Mesendoderm (in vitro differentiated cells): ENCODE measurements around the gene TWIST1.

ENCODE experiments used
- DNase-seq: peaks from one replicate; pipeline ENCODE4 v3.0.0; 2013
- H2AK5ac ChIP-seq: 2 replicates; pipeline ENCODE4 v1.6.1; 2013; ENCODE audit warnings: low read length, inconsistent platforms
- H2BK120ac ChIP-seq: 2 replicates; pipeline ENCODE4 v1.6.1; 2013; ENCODE audit warnings: low read depth, mild to moderate bottlenecking, low read length, moderate library complexity, mixed read lengths
- H2BK15ac ChIP-seq: replicated peaks from 2 replicates; pipeline ENCODE4 v1.6.1; 2013; ENCODE audit warnings: low read depth, mild to moderate bottlenecking, moderate library complexity
- H2BK5ac ChIP-seq: 2 replicates; pipeline ENCODE4 v1.6.1; 2013; ENCODE audit warnings: low read length, inconsistent platforms
- H3K18ac ChIP-seq: 2 replicates; pipeline ENCODE4 v1.6.1; 2013; ENCODE audit warnings: mild to moderate bottlenecking, low read length, mixed read lengths
- H3K23ac ChIP-seq: one replicate; pipeline ENCODE4 v1.6.1; 2013; ENCODE audit warnings: low read length
- H3K27ac ChIP-seq: 2 replicates; pipeline ENCODE4 v1.5.1; 2013; ENCODE audit warnings: low read depth, mild to moderate bottlenecking, inconsistent platforms, low read length, moderate library complexity
- H3K27me3 ChIP-seq: 2 replicates; pipeline ENCODE4 v1.6.1; 2013; ENCODE audit warnings: low read length, control low read depth, mild to moderate bottlenecking, inconsistent platforms; ENCODE audit not compliant: insufficient read depth, poor library complexity
- H3K36me3 ChIP-seq: 2 replicates; pipeline ENCODE4 v1.6.1; 2013; ENCODE audit warnings: low read length, inconsistent platforms; ENCODE audit not compliant: control insufficient read depth, insufficient read depth
- H3K4ac ChIP-seq: one replicate; pipeline ENCODE4 v1.6.1; 2013; ENCODE audit warnings: low read depth, mild to moderate bottlenecking, low read length, moderate library complexity
- H3K4me1 ChIP-seq: 2 replicates; pipeline ENCODE4 v1.6.1; 2013; ENCODE audit warnings: low read depth, low read length, inconsistent platforms; ENCODE audit not compliant: control insufficient read depth
- H3K4me2 ChIP-seq: 2 replicates; pipeline ENCODE4 v1.6.1; 2013; ENCODE audit warnings: low read length
- H3K4me3 ChIP-seq: 2 replicates; pipeline ENCODE4 v1.5.1; 2013; ENCODE audit warnings: mild to moderate bottlenecking, low read length
- H3K56ac ChIP-seq: one replicate; pipeline ENCODE4 v1.6.1; 2013; ENCODE audit warnings: low read length
- H3K79me1 ChIP-seq: 2 replicates; pipeline ENCODE4 v1.6.1; 2013; ENCODE audit warnings: low read length, inconsistent platforms
- H3K79me2 ChIP-seq: 2 replicates; pipeline ENCODE4 v1.6.1; 2013; ENCODE audit warnings: mild to moderate bottlenecking, low read length; ENCODE audit not compliant: control insufficient read depth, insufficient read depth
- H3K9ac ChIP-seq: 2 replicates; pipeline ENCODE4 v1.6.1; 2013; ENCODE audit warnings: low read length, inconsistent platforms
- H4K5ac ChIP-seq: one replicate; pipeline ENCODE4 v1.6.1; 2013; ENCODE audit warnings: low read length
- H4K8ac ChIP-seq: one replicate; pipeline ENCODE4 v1.6.1; 2013; ENCODE audit warnings: low read depth, mild to moderate bottlenecking, control low read depth, low read length, moderate library complexity
- WGBS: extraction: QIAGEN DNeasy Blood & Tissue Kit; methylation state at CpG from one replicate; pipeline ENCODE4 v1.1.7; 2013; ENCODE audit warnings: low lambda C conversion rate, missing lambda C conversion rate; ENCODE audit not compliant: insufficient coverage; ENCODE audit errors: extremely low coverage; 5-methylcytosine and 5-hydroxymethylcytosine counted together

The TWIST1 gene

GRCh38 chr7:19101472-19101871 is 16.0 kb downstream of the TWIST1 start:
- H3K36me3 ChIP-seq: no peaks in the 10 kb centered on the region
- H4K5ac ChIP-seq: no peak overlapping the region
- H3K4me2 ChIP-seq: no peak overlapping the region
- H3K18ac ChIP-seq: no peak overlapping the region
- no peak overlapping the region for H3K56ac ChIP-seq
- no peak overlapping the region for H2AK5ac ChIP-seq
- no peak overlapping the region for H2BK5ac ChIP-seq
- no peak overlapping the region for H3K27ac ChIP-seq
- WGBS: no CpG with 5 or more reads among the region's 1 CpG
- no peak overlapping the region for H3K23ac ChIP-seq
- no peak overlapping the region for H4K8ac ChIP-seq
- no peak overlapping the region for H3K4ac ChIP-seq
- H3K4me1 ChIP-seq: no peaks in the 10 kb centered on the region
- H2BK15ac ChIP-seq: no peak overlapping the region
- H3K79me1 ChIP-seq: no peaks in the 10 kb centered on the region
- no peak overlapping the region for H3K4me3 ChIP-seq
- no peak overlapping the region for H3K9ac ChIP-seq
- H2BK120ac ChIP-seq: no peak overlapping the region
- no peak for DNase-seq
- no peaks in the 10 kb centered on the region for H3K79me2 ChIP-seq
- peaks cover 9% of the 10 kb centered on the region for H3K27me3 ChIP-seq

- H3K4me2 ChIP-seq: no peak overlapping the region
- no peak overlapping the region for H3K27ac ChIP-seq
- H3K4me1 ChIP-seq: no peaks in the 10 kb centered on the region
- H2AK5ac ChIP-seq: no peak overlapping the region
- no peak overlapping the region for H4K5ac ChIP-seq
- H3K27me3 ChIP-seq: peaks cover 3% of the 10 kb centered on the region
- no peaks in the 10 kb centered on the region for H3K79me2 ChIP-seq
- H3K4me3 ChIP-seq: no peak overlapping the region
- no peak overlapping the region for H3K23ac ChIP-seq
- no peak overlapping the region for H3K18ac ChIP-seq
- H3K36me3 ChIP-seq: no peaks in the 10 kb centered on the region
- H2BK15ac ChIP-seq: no peak overlapping the region
- no peak for DNase-seq
- H3K9ac ChIP-seq: no peak overlapping the region
- no peak overlapping the region for H2BK120ac ChIP-seq
- H3K79me1 ChIP-seq: no peaks in the 10 kb centered on the region
- no peak overlapping the region for H2BK5ac ChIP-seq
- WGBS: no CpG with 5 or more reads among the region's 2 CpGs
- H3K4ac ChIP-seq: no peak overlapping the region
- H3K56ac ChIP-seq: no peak overlapping the region
- H4K8ac ChIP-seq: no peak overlapping the region
Measured at GRCh38 chr7:19099924-19100323, 17.5 kb downstream of the TWIST1 start.

DNA sequence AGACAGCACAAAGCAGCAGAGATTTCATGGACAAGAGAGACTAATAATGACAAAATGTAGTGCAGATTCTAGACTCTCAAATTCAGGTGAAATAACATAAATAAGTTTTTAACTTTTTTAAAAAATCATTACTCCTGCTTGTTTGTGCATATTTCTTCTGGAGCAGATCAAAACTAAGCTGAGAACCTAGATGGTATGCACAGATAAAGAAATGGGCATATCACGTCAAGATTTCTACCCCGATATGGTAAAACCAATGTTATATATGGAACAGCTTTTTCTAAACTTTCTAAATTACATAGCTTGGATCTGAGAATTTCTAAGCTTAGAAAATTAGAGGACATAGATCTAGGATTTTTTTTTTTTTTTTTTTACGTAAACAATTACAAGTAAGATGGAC is 18.2 kb downstream of the TWIST1 start:
- no peaks in the 10 kb centered on the region for H3K36me3 ChIP-seq
- H3K79me1 ChIP-seq: no peaks in the 10 kb centered on the region
- no peak overlapping the region for H3K9ac ChIP-seq
- H3K23ac ChIP-seq: no peak overlapping the region
- no peak overlapping the region for H3K56ac ChIP-seq
- DNase-seq: no peak
- no peak overlapping the region for H2AK5ac ChIP-seq
- H3K4me3 ChIP-seq: no peak overlapping the region
- H4K8ac ChIP-seq: no peak overlapping the region
- no peaks in the 10 kb centered on the region for H3K79me2 ChIP-seq
- H3K4me1 ChIP-seq: no peaks in the 10 kb centered on the region
- H3K27ac ChIP-seq: no peak overlapping the region
- H2BK120ac ChIP-seq: no peak overlapping the region
- no peak overlapping the region for H3K18ac ChIP-seq
- WGBS: no CpG with 5 or more reads among the region's 3 CpGs
- no peak overlapping the region for H4K5ac ChIP-seq
- no peak overlapping the region for H2BK5ac ChIP-seq
- H3K4me2 ChIP-seq: no peak overlapping the region
- H3K27me3 ChIP-seq: no peaks in the 10 kb centered on the region
- no peak overlapping the region for H3K4ac ChIP-seq
- no peak overlapping the region for H2BK15ac ChIP-seq

DNA sequence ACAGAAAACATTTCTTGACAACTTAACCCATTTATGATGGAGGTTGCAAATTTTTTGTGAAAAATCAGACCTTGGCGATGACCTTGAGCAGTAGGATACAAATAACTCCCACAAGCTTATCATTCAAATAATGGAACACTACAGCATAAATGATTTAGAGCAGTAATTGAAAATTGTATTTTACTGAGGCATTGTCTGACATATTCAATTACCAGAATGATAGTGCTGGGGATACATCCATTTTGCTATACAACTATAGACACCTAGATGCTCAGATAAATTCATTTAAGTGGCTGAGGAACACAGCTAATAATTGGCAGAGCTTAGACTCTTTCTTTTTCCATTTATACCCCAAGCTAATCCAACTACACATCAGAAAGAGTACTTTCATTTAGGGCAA is 18.9 kb downstream of the TWIST1 start:
- Histone ChIP-seq H2AK5ac (no peak overlapping the region), H3K4ac (no peak overlapping the region), H3K27ac (no peak overlapping the region), H3K27me3 (no peaks in the 10 kb centered on the region), H3K4me3 (no peak overlapping the region), H3K9ac (no peak overlapping the region), H3K79me2 (no peaks in the 10 kb centered on the region), H3K79me1 (no peaks in the 10 kb centered on the region), H3K56ac (no peak overlapping the region), H3K18ac (no peak overlapping the region), H3K36me3 (no peaks in the 10 kb centered on the region), H2BK120ac (no peak overlapping the region), H4K5ac (no peak overlapping the region), H3K4me1 (no peaks in the 10 kb centered on the region), H3K23ac (no peak overlapping the region), H3K4me2 (no peak overlapping the region), H2BK15ac (no peak overlapping the region), H2BK5ac (no peak overlapping the region), H4K8ac (no peak overlapping the region)
- WGBS: no CpG with 5 or more reads among the region's 1 CpG
- DNase-seq: no peak

GRCh38 chr7:19097165-19098055 is 20.0 kb downstream of the TWIST1 start:
- no peak overlapping the region for H3K4ac ChIP-seq
- H3K36me3 ChIP-seq: no peaks in the 10 kb centered on the region
- H2BK120ac ChIP-seq: no peak overlapping the region
- no peaks in the 10 kb centered on the region for H3K27me3 ChIP-seq
- H3K27ac ChIP-seq: no peak overlapping the region
- no peaks in the 10 kb centered on the region for H3K4me1 ChIP-seq
- no peak overlapping the region for H3K56ac ChIP-seq
- no peaks in the 10 kb centered on the region for H3K79me2 ChIP-seq
- H4K8ac ChIP-seq: no peak overlapping the region
- H3K4me3 ChIP-seq: no peak overlapping the region
- no CpG with 5 or more reads among the region's 9 CpGs for WGBS
- H3K18ac ChIP-seq: no peak overlapping the region
- H4K5ac ChIP-seq: no peak overlapping the region
- H3K9ac ChIP-seq: no peak overlapping the region
- H3K79me1 ChIP-seq: no peaks in the 10 kb centered on the region
- no peak overlapping the region for H2BK5ac ChIP-seq
- DNase-seq: no peak
- no peak overlapping the region for H2AK5ac ChIP-seq
- no peak overlapping the region for H3K23ac ChIP-seq
- no peak overlapping the region for H3K4me2 ChIP-seq
- no peak overlapping the region for H2BK15ac ChIP-seq
